GM21360 (cell line): ENCODE measurements around the gene PEF1.

Experiments used
- ATAC-seq: cut with Tn5 transposase; IDR thresholded peaks from one replicate; pipeline ENCODE4 v1.9.1; 2021; ENCODE audit warnings: mild to moderate bottlenecking, moderate library complexity; ENCODE audit not compliant: unreplicated experiment

The PEF1 gene

GRCh38 chr1:31632649-31633048 is 12.0 kb downstream of the PEF1 start:
- no peak for ATAC-seq

- no peak for ATAC-seq
Observed at GRCh38 chr1:31628931-31629556, 15.6 kb downstream of the PEF1 start.

GRCh38 chr1:31627930-31628559 is 16.6 kb downstream of the PEF1 start:
- ATAC-seq = no peak

GRCh38 chr1:31627301-31627929 is 17.3 kb downstream of the PEF1 start:
- ATAC-seq = no peak

- no peak for ATAC-seq
Observed at GRCh38 chr1:31626223-31627207, 18.2 kb downstream of the PEF1 start.

GRCh38 chr1:31625561-31626222 is 19.0 kb downstream of the PEF1 start:
- ATAC-seq = no peak

GRCh38 chr1:31624731-31625514 is 19.8 kb downstream of the PEF1 start:
- no peak for ATAC-seq

- no peak for ATAC-seq
Observed at GRCh38 chr1:31624309-31624708, 20.4 kb downstream of the PEF1 start.

- ATAC-seq = no peak
Observed at GRCh38 chr1:31623365-31623764, 21.3 kb downstream of the PEF1 start.

GRCh38 chr1:31621847-31622730 is 22.6 kb downstream of the PEF1 start:
- ATAC-seq = no peak

GRCh38 chr1:31621498-31621820 is 23.2 kb downstream of the PEF1 start:
- ATAC-seq = no peak

GRCh38 chr1:31620631-31621497 is 23.8 kb downstream of the PEF1 start:
- ATAC-seq = no peak

- no peak for ATAC-seq
Observed at GRCh38 chr1:31618916-31619846, 25.5 kb downstream of the PEF1 start.

GRCh38 chr1:31617916-31618746 is 26.5 kb downstream of the PEF1 start:
- no peak for ATAC-seq

- ATAC-seq = no peak
Observed at GRCh38 chr1:31617218-31617915, 27.3 kb downstream of the PEF1 start, which contains the start of gene HCRTR1. TSS of gene HCRTR1 (plus strand) at chr1:31617689. CDS start at chr1:31619193, 1,504 bp downstream.
